GM18505 (cell line): ENCODE data around the gene ANXA6.

Source experiments
- ATAC-seq: cut with Tn5 transposase; IDR thresholded peaks from one replicate; pipeline ENCODE4 v1.9.1; 2021; ENCODE audit not compliant: unreplicated experiment
- POLR2A ChIP-seq: IDR thresholded peaks from 4 replicates; pipeline ENCODE4 v1.6.1; 2011; ENCODE audit warnings: borderline replicate concordance; ENCODE audit not compliant: insufficient read depth, insufficient read length; ENCODE audit errors: extremely low read depth

Gene ANXA6

GRCh38 chr5:151071848-151072629, 85.5 kb downstream of the ANXA6 start:
- no peak for ATAC-seq

GRCh38 chr5:151071021-151071420, 86.6 kb downstream of the ANXA6 start:
- ATAC-seq, result no peak

More at GRCh38 chr5:151071848-151072629, 85.5 kb downstream of the ANXA6 start:
- no peak for TF ChIP-seq POLR2A

GRCh38 chr5:151070449-151070848, 87.1 kb downstream of the ANXA6 start:
- ATAC-seq, result no peak
- no peak for TF ChIP-seq POLR2A

More at GRCh38 chr5:151071021-151071420, 86.6 kb downstream of the ANXA6 start:
- TF ChIP-seq POLR2A, result no peak

GRCh38 chr5:151068433-151069197, 89.0 kb downstream of the ANXA6 start:
- ATAC-seq, result peak; percentile 44
- TF ChIP-seq POLR2A, result peak; percentile 25

DNA sequence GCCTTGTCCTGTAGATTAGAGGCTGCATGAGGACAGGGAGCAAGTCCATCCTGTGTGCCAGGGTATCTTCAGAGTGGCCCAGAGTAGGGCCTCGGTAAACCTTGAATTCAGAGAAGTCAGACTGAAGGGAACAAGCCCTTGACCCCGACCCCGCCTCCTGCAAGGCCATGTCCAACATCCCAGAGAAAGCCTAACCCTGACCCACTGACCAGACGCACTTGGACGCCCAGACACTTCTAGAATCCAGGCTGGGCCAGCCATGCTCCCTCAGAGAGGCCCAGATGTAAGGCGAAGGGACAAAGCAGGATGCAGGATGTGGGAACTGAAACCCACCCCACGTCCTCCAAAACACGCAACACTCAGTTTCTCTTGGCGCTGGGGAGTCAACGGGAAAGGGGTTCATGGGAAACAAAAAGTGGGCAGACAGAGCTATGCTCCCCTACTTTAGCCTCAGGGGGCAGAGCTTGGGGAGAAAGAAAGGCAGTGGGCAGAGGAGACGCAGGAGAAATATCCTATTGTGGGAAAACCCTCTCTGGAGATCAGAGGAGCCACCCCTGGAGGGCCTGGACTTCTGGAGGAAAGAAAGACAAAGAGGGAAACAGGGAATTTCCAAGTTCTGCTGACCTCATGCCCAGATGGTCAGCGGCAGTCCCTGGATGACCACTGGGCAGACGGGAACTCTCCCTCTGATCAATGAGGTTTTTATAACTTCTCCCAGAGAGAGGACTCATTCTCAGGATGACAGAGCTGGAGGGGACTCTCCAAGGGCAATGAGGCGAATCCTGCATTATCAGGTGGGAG, 89.7 kb downstream of the ANXA6 start:
- ATAC-seq, result no peak
- no peak for TF ChIP-seq POLR2A

DNA sequence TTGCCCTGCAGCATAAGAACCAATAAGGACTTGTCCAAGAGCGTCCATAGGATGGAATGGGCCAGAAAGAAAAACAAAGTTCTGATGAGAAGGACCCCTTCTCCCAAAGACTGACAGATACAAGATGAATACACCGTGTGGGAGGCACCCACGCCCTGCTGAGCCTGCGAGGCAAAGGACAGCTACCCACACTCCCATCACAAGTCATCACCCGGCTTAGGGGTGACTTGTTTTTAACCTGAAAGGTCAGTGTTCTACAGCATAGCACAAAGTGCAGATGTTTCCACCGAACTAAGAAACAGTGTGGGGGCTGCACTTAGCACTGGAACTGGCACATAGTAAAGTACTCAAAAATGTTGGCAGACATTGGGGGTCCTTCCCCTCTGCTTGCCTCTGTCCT, 90.7 kb downstream of the ANXA6 start:
- ATAC-seq, result no peak
- no peak for TF ChIP-seq POLR2A

- no peak for TF ChIP-seq POLR2A
- ATAC-seq, result no peak
These were observed 92.0 kb downstream of the ANXA6 start for GRCh38 chr5:151065609-151066008.

- ATAC-seq, result no peak
- no peak for TF ChIP-seq POLR2A
These were observed 92.6 kb downstream of the ANXA6 start for GRCh38 chr5:151064916-151065499.

GRCh38 chr5:151063142-151063989, 94.2 kb downstream of the ANXA6 start:
- no peak for ATAC-seq
- TF ChIP-seq POLR2A, result no peak

- TF ChIP-seq POLR2A, result no peak
- ATAC-seq, result no peak
These were observed 95.0 kb downstream of the ANXA6 start for GRCh38 chr5:151062405-151063141.

- no peak for ATAC-seq
- no peak for TF ChIP-seq POLR2A
These were observed 96.8 kb downstream of the ANXA6 start for GRCh38 chr5:151060742-151061141.
